Right atrium auricular region (tissue), 2 donors: ENCODE measurements around the gene ACADL. TPM values are rescaled to one million over a fixed set of nuclear protein-coding genes. Genes with fewer than 3 reads are reported as not detected.

Source experiments
- DNase-seq: peaks from one replicate; pipeline ENCODE4 v3.0.0-alpha.2; 2019; ENCODE audit warnings: low spot score
- H3K27ac ChIP-seq, 2 donors: fragments of 200-600 bp; sonication (generic); 1 replicate in 1 of 2; 2 replicates in 1 of 2; pipeline ENCODE4 v1.5.1; 2016 to 2019
- H3K27me3 ChIP-seq, 2 donors: fragments of 200-600 bp; sonication (generic); one replicate each; pipeline versions ENCODE4 v1.5.1 to v1.6.0; 2017 to 2019
- H3K36me3 ChIP-seq: fragments of 200-600 bp; sonication (generic); one replicate; pipeline ENCODE4 v1.5.1; 2016
- H3K4me1 ChIP-seq, 2 donors: fragments of 200-600 bp; sonication (generic); one replicate each; pipeline versions ENCODE4 v1.5.1 to v1.6.0; 2017 to 2019
- H3K4me3 ChIP-seq, 2 donors: fragments of 200-600 bp; sonication (generic); 1 replicate in 1 of 2; 2 replicates in 1 of 2; pipeline ENCODE4 v1.5.1; 2017 to 2019; ENCODE audit warnings: mild to moderate bottlenecking in 1 of 2, moderate library complexity in 1 of 2
- H3K9me3 ChIP-seq, 2 donors: fragments of 200-600 bp; sonication (generic); one replicate each; pipeline ENCODE4 v1.5.1; 2019
- CTCF ChIP-seq, 2 donors: fragments of 200-600 bp; sonication (generic); IDR thresholded peaks; one replicate each; pipeline ENCODE4 v1.5.1; 2019; ENCODE audit warnings: antibody characterized with exemption in 2 of 2
- total RNA-seq, 2 donors: library from RNA; depleted of rRNA; stranded (reverse); fragments of >200 nt; gene quantifications; one replicate each; pipeline ENCODE4 v1.1.0, GENCODE V29; 2016

Gene ACADL
- total RNA-seq, 2 donors from 2014 or later, result 1.4 to 1.9 TPM

GRCh38 chr2:210171309-210172218, 53.7 kb downstream of the ACADL start, which contains the start of gene KANSL1L:
Gene KANSL1L, minus strand, starts transcription at chr2:210171409. Its CDS starts 16,827 bp downstream, at chr2:210154582.
- no peaks in the 10 kb centered on the region for H3K9me3 ChIP-seq
- H3K36me3 ChIP-seq, result no peaks in the 10 kb centered on the region
- peaks cover 0 to 36% of the 10 kb centered on the region in 2 donors for H3K4me1 ChIP-seq
- no peaks in the 10 kb centered on the region for H3K27me3 ChIP-seq
- peak within 1 kb of the TSS; percentile 88 to 91 for H3K4me3 ChIP-seq
- peak; percentile 99 for DNase-seq
- H3K27ac ChIP-seq, result peak within 1 kb of the TSS; percentile 100
- TF ChIP-seq CTCF (IDR thresholded peaks at IDR 0.05), result no peak

- Histone ChIP-seq H3K4me3 (peak overlapping the region; percentile 88 to 91), H3K4me1 (peaks cover 0 to 42% of the 10 kb centered on the region in 2 donors), H3K27ac (peak overlapping the region; percentile 100), H3K36me3 (no peaks in the 10 kb centered on the region), H3K9me3 (no peaks in the 10 kb centered on the region), H3K27me3 (no peaks in the 10 kb centered on the region)
- TF ChIP-seq CTCF (IDR thresholded peaks at IDR 0.05), result no peak
- peak; percentile 98 for DNase-seq
Measured at GRCh38 chr2:210170446-210171303, 54.6 kb downstream of the ACADL start.

GRCh38 chr2:210170196-210170445, 55.1 kb downstream of the ACADL start:
- Histone ChIP-seq H3K9me3 (no peaks in the 10 kb centered on the region), H3K36me3 (no peaks in the 10 kb centered on the region), H3K27ac (peak overlapping the region; percentile 100), H3K4me1 (peaks cover 0 to 42% of the 10 kb centered on the region in 2 donors), H3K4me3 (peak overlapping the region; percentile 88 to 91), H3K27me3 (no peaks in the 10 kb centered on the region)
- TF ChIP-seq CTCF (IDR thresholded peaks at IDR 0.05), result no peak
- no peak for DNase-seq

GRCh38 chr2:210169516-210170195, 55.6 kb downstream of the ACADL start:
- H3K4me3 ChIP-seq, result peak overlapping the region; percentile 88 to 91
- H3K36me3 ChIP-seq, result no peaks in the 10 kb centered on the region
- peak overlapping the region; percentile 100 for H3K27ac ChIP-seq
- TF ChIP-seq CTCF (IDR thresholded peaks at IDR 0.05), result no peak
- no peaks in the 10 kb centered on the region for H3K27me3 ChIP-seq
- peaks cover 0 to 42% of the 10 kb centered on the region in 2 donors for H3K4me1 ChIP-seq
- H3K9me3 ChIP-seq, result no peaks in the 10 kb centered on the region
- no peak for DNase-seq

- H3K27ac ChIP-seq, result peak overlapping the region; percentile 100
- H3K36me3 ChIP-seq, result no peaks in the 10 kb centered on the region
- TF ChIP-seq CTCF (IDR thresholded peaks at IDR 0.05), result no peak
- DNase-seq, result no peak
- peaks cover 0 to 44% of the 10 kb centered on the region in 2 donors for H3K4me1 ChIP-seq
- no peak overlapping the region for H3K4me3 ChIP-seq
- H3K9me3 ChIP-seq, result no peaks in the 10 kb centered on the region
- no peaks in the 10 kb centered on the region for H3K27me3 ChIP-seq
Measured at GRCh38 chr2:210167227-210167626, 58.0 kb downstream of the ACADL start.
